GM12892 (cell line): ENCODE results near the gene NLRP9.

Experiments
- POLR2A ChIP-seq: IDR thresholded peaks from 2 replicates; pipeline ENCODE4 v1.6.1; 2011; ENCODE audit warnings: low read depth, low read length, control low read depth
- TAF1 ChIP-seq: IDR thresholded peaks from 2 replicates; pipeline ENCODE4 v1.6.1; 2011; ENCODE audit warnings: low read depth, mild to moderate bottlenecking, control low read depth, low read length, borderline replicate concordance

DNA sequence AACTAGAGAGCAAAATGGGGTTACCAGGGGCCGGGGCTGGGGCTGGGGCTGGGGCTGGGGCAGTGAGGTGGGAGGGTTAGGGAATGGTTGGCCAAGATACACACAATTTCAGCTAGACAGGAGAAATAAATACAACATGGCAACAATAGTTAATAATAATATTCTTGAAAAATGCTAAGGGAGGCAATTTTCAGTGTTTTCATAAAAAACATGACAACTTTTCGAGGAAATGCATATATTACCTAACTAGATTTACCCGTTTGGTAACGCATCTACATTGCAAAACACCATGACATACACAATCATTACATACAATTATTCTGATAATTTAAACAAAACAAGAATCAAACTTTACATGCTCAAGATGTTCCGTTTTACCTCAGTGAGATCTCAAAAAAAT is 42.9 kb upstream of the NLRP9 start:
- TF ChIP-seq POLR2A: no peak
- TF ChIP-seq TAF1: no peak
